Raji (cell line): ENCODE measurements around the gene TMEM107.

Experiments
- POLR2A ChIP-seq: IDR thresholded peaks from 2 replicates; pipeline ENCODE4 v1.6.1; 2011; ENCODE audit warnings: low read depth, low read length, control low read depth; ENCODE audit not compliant: insufficient read depth

TMEM107 gene

GRCh38 chr17:8149419-8150193, 26.6 kb downstream of the TMEM107 start:
- TF ChIP-seq POLR2A, result no peak

- TF ChIP-seq POLR2A, result no peak
Measured at GRCh38 chr17:8148560-8148959, 27.6 kb downstream of the TMEM107 start.

GRCh38 chr17:8147805-8148404, 28.3 kb downstream of the TMEM107 start:
- TF ChIP-seq POLR2A, result no peak

- no peak for TF ChIP-seq POLR2A
Measured at GRCh38 chr17:8147141-8147804, 28.9 kb downstream of the TMEM107 start.

- no peak for TF ChIP-seq POLR2A
Measured at GRCh38 chr17:8146381-8147140, 29.6 kb downstream of the TMEM107 start.

- no peak for TF ChIP-seq POLR2A
Measured at GRCh38 chr17:8145811-8146210, 30.4 kb downstream of the TMEM107 start.

GRCh38 chr17:8144401-8145231, 31.6 kb downstream of the TMEM107 start:
- TF ChIP-seq POLR2A, result no peak

- no peak for TF ChIP-seq POLR2A
Measured at GRCh38 chr17:8143581-8144400, 32.4 kb downstream of the TMEM107 start.

GRCh38 chr17:8142887-8143580, 33.1 kb downstream of the TMEM107 start:
- TF ChIP-seq POLR2A, result no peak

GRCh38 chr17:8142158-8142886, 33.9 kb downstream of the TMEM107 start:
- TF ChIP-seq POLR2A, result no peak

GRCh38 chr17:8141741-8142140, 34.4 kb downstream of the TMEM107 start:
- TF ChIP-seq POLR2A, result no peak

- TF ChIP-seq POLR2A, result no peak
Measured at GRCh38 chr17:8141045-8141444, 35.1 kb downstream of the TMEM107 start.

GRCh38 chr17:8140065-8141029, 35.8 kb downstream of the TMEM107 start:
- TF ChIP-seq POLR2A, result no peak
